NCI-H345 (cell line): ENCODE data around the gene ACAP1.
"Not testable (repeated sequence)": the region's sequence is repeated elsewhere in the genome, so short reads cannot be mapped to it uniquely, and the experiment has no call there.

Experiments
- DNase-seq: peaks from one replicate; lab custom pipeline; 2025; lab: John Stamatoyannopoulos, UW

ACAP1 gene

GRCh38 chr17:7329997-7330637 lies 6.2 kb upstream of the ACAP1 start:
- DNase-seq: peak; percentile 77

GRCh38 chr17:7330638-7331015 lies 5.7 kb upstream of the ACAP1 start:
- DNase-seq: no peak

- DNase-seq: no peak
Observed at GRCh38 chr17:7332111-7332510, 4.2 kb upstream of the ACAP1 start.

- not testable (repeated sequence) for DNase-seq
Observed at GRCh38 chr17:7332600-7333069, 3.7 kb upstream of the ACAP1 start.

GRCh38 chr17:7334938-7335538 lies 1.3 kb upstream of the ACAP1 start:
- DNase-seq: no peak

- DNase-seq: not testable (repeated sequence)
Observed at GRCh38 chr17:7335765-7336164, 564 bp upstream of the ACAP1 start.

GRCh38 chr17:7337600-7337999 lies 1.3 kb downstream of the ACAP1 start:
- not testable (repeated sequence) for DNase-seq

- DNase-seq: no peak
Observed at GRCh38 chr17:7340179-7340578, 3.9 kb downstream of the ACAP1 start.

GRCh38 chr17:7341842-7342241 lies 5.5 kb downstream of the ACAP1 start:
- DNase-seq: no peak

GRCh38 chr17:7343250-7343649 lies 6.9 kb downstream of the ACAP1 start:
- no peak for DNase-seq

- DNase-seq: no peak
Observed at GRCh38 chr17:7346761-7347614, 10.7 kb downstream of the ACAP1 start.

GRCh38 chr17:7347630-7348477 lies 11.5 kb downstream of the ACAP1 start:
- DNase-seq: no peak

GRCh38 chr17:7348478-7349242 lies 12.3 kb downstream of the ACAP1 start:
- DNase-seq: no peak

- DNase-seq: peak; percentile 51
Observed at GRCh38 chr17:7351665-7352502, 15.6 kb downstream of the ACAP1 start, which contains the start of gene KCTD11. Gene KCTD11 (plus strand): TSS chr17:7352162.

GRCh38 chr17:7352503-7352889 lies 16.2 kb downstream of the ACAP1 start:
- DNase-seq: no peak

GRCh38 chr17:7352910-7353635 lies 16.7 kb downstream of the ACAP1 start:
- no peak for DNase-seq

GRCh38 chr17:7354262-7354843 lies 18.0 kb downstream of the ACAP1 start:
- peak; percentile 20 for DNase-seq

GRCh38 chr17:7355053-7355452 lies 18.7 kb downstream of the ACAP1 start, which contains the start of gene TMEM95:
Gene TMEM95 (plus strand): TSS chr17:7355156. CDS start chr17:7355205, 49 bp downstream.
- peak; percentile 2 for DNase-seq

- no peak for DNase-seq
Observed at GRCh38 chr17:7355573-7355972, 19.2 kb downstream of the ACAP1 start.
